Activated B cell treated with CpG ODN at 0.5 μM for 24 hours (primary cell): Measurements from ENCODE around the gene CLCN2. TPM values are rescaled to one million over a fixed set of nuclear protein-coding genes. Genes with fewer than 3 reads are reported as not detected.

Experiments
- ATAC-seq: fragments of 200-7000 bp; cut with Tn5 transposase; one replicate; pipeline ENCODE4 v1.10.0; 2021; ENCODE audit warnings: low read depth, mild to moderate bottlenecking, moderate library complexity
- CTCF ChIA-PET: fragments of 350-600 bp; sonication (Branson Sonifier 250); formaldehyde crosslinking; loops from one replicate; lab custom pipeline; 2021; ENCODE audit warnings: antibody characterized with exemption; lab: Charles Lee
- POLR2A ChIA-PET: fragments of 350-600 bp; sonication (Branson Sonifier 250); formaldehyde crosslinking; loops from one replicate; lab custom pipeline; 2021; ENCODE audit warnings: antibody characterized with exemption; lab: Charles Lee
- DNase-seq: peaks from one replicate; pipeline ENCODE4 v3.0.0; 2022
- H3K27ac Mint-ChIP-seq: one replicate; pipeline ENCODE4 v1.8.0; 2020; ENCODE audit warnings: mixed read lengths
- H3K27me3 Mint-ChIP-seq: one replicate; pipeline ENCODE4 v1.8.0; 2021; ENCODE audit warnings: mixed read lengths
- H3K36me3 Mint-ChIP-seq: one replicate; pipeline ENCODE4 v1.8.0; 2021; ENCODE audit warnings: low read depth, mixed read lengths
- H3K4me1 Mint-ChIP-seq: one replicate; pipeline ENCODE4 v1.8.0; 2021; ENCODE audit warnings: mixed read lengths
- H3K4me3 Mint-ChIP-seq: one replicate; pipeline ENCODE4 v1.8.0; 2020; ENCODE audit warnings: mild to moderate bottlenecking, mixed read lengths
- H3K9me3 Mint-ChIP-seq: one replicate; pipeline ENCODE4 v1.8.0; 2020; ENCODE audit warnings: mixed read lengths
- intact Hi-C: fragments of 100-400 bp; cut with micrococcal nuclease; formaldehyde crosslinking; loops from one replicate; pipeline ENCODE4 v1.15.1; 2024
- total RNA-seq: library from RNA; stranded (reverse); gene quantifications from 2 replicates; pipeline ENCODE4 v1.2.3, GENCODE V29; 2022
- TF ChIP-seq, protein P1 (sequence below): fragments of 200-600 bp; IDR thresholded peaks from one replicate; pipeline ENCODE4 v1.8.0; 2022; ENCODE audit warnings: antibody characterized with exemption, mild to moderate bottlenecking

The CLCN2 gene
- total RNA-seq, 1 donor from 2014 or later, result 3.4 TPM

DNA sequence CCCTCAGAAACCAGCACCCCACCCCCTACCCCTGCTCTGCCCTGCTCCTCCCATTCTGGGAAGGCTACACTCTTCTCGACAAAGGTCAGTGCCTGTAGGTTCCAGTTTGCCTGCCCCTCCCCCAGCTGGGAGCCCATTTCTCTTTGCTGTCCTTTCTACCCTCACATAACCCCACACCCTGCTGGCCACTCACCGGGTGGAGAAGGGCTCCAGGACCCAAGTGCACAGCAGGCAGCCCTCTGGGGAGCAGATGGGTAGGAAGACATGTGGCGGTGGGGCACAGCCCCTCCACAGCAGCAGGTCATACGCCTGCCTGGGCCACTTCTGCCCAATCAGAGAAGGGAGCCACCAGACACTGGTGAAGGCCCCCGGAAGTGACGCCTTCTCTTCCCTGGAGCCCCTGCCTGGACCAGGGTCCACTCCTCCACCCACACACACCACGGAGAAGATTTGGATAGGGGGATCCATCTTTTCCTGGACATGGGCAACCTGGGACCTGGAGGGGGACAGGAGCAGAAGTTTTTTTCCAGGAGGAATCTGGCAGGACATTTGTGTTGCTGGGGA, 16.6 kb upstream of the CLCN2 start, which contains the start of gene THPO:
THPO (minus strand) TSS at position 326 of the 564 bp plus-strand sequence. CDS start 1,948 bp downstream, outside the sequence.
- Mint-ChIP-seq H3K9me3 (no peaks in the 10 kb centered on the region), H3K4me1 (peaks cover 17% of the 10 kb centered on the region), H3K4me3 (peak within 1 kb of the TSS; percentile 66), H3K27ac (no peak within 1 kb of the TSS), H3K36me3 (no peaks in the 10 kb centered on the region), H3K27me3 (peaks cover 54% of the 10 kb centered on the region)
- TF ChIP-seq, protein P1, sequence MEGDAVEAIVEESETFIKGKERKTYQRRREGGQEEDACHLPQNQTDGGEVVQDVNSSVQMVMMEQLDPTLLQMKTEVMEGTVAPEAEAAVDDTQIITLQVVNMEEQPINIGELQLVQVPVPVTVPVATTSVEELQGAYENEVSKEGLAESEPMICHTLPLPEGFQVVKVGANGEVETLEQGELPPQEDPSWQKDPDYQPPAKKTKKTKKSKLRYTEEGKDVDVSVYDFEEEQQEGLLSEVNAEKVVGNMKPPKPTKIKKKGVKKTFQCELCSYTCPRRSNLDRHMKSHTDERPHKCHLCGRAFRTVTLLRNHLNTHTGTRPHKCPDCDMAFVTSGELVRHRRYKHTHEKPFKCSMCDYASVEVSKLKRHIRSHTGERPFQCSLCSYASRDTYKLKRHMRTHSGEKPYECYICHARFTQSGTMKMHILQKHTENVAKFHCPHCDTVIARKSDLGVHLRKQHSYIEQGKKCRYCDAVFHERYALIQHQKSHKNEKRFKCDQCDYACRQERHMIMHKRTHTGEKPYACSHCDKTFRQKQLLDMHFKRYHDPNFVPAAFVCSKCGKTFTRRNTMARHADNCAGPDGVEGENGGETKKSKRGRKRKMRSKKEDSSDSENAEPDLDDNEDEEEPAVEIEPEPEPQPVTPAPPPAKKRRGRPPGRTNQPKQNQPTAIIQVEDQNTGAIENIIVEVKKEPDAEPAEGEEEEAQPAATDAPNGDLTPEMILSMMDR, result no peak
- DNase-seq, result no peak
- CTCF ChIA-PET, result no interaction called here
- intact Hi-C loops, result no loop called here
- ATAC-seq, result no peak
- POLR2A ChIA-PET, result no interaction called here

DNA sequence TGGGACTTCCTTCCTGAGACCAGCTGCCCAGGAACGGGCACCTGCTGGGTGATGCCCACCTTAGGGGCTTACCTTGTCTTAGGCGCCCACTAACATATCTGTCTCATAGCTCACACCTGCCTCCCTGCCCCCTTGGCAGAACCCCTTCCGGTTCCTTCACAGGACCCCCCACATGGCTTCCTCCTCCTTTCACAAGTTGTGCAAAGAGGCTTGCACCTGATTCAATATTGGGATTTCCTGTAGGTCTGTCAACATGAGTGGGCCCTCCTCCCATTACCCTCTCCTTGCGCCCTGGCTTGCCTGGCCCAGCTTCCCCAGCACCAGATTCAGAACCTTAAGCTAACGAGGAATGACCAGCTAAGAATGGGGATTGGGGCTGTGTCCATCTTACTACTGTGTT, 16.0 kb upstream of the CLCN2 start:
- H3K27me3 Mint-ChIP-seq, result peaks cover 48% of the 10 kb centered on the region
- H3K9me3 Mint-ChIP-seq, result no peaks in the 10 kb centered on the region
- DNase-seq (no peak), ATAC-seq (no peak)
- H3K4me3 Mint-ChIP-seq, result no peak overlapping the region
- TF ChIP-seq, protein P1, result no peak
- ChIA-PET POLR2A (no interaction called here), CTCF (no interaction called here)
- intact Hi-C loops, result no loop called here
- H3K36me3 Mint-ChIP-seq, result no peaks in the 10 kb centered on the region
- H3K27ac Mint-ChIP-seq, result no peak overlapping the region
- H3K4me1 Mint-ChIP-seq, result peaks cover 17% of the 10 kb centered on the region

DNA sequence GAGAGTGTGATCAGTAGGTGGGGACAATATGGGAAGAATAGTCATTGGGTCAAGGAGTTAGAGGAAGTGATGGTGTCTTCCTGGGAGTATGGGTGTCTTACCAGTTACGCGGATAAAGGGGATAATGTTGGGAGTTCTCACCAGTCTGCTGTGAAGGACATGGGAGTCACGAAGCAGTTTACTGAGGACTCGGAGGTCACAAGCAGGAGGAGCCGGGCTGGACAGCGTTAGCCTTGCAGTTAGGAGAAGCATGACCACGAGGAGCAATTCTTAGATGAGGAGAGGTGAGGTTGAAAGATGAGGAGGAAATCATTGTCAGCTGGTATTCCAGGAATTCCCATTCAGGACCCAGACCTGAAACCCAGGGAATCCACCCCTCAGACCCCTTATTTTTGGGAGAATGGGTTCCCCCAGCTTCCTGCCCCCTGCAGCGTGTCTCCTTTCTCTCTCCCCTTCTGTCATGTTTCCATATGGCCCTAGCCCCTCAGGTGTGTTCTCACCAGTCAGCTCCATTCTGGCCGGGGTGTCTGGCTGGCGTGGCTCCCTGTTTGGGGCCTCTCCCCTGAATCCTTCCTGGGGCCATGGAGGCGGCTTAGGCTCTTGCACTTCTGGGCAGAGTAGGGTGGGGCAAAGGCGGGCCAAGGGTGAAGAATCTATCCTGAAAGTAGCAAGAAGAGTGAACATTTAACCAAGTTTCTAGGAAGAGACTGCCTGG, 14.5 kb upstream of the CLCN2 start:
- no peak overlapping the region for H3K4me3 Mint-ChIP-seq
- H3K4me1 Mint-ChIP-seq, result peaks cover 9% of the 10 kb centered on the region
- H3K36me3 Mint-ChIP-seq, result no peaks in the 10 kb centered on the region
- H3K9me3 Mint-ChIP-seq, result no peaks in the 10 kb centered on the region
- no peak for DNase-seq
- intact Hi-C loops, result no loop called here
- H3K27ac Mint-ChIP-seq, result peak overlapping the region; percentile 3
- TF ChIP-seq, protein P1, result no peak
- CTCF ChIA-PET, result interaction anchor here (5.3 kb wide), 1 partner anchor 137 kb away, joined by 75 read pairs; no protein-coding TSS in a partner anchor
- peaks cover 42% of the 10 kb centered on the region for H3K27me3 Mint-ChIP-seq
- ATAC-seq, result no peak
- POLR2A ChIA-PET, result no interaction called here

DNA sequence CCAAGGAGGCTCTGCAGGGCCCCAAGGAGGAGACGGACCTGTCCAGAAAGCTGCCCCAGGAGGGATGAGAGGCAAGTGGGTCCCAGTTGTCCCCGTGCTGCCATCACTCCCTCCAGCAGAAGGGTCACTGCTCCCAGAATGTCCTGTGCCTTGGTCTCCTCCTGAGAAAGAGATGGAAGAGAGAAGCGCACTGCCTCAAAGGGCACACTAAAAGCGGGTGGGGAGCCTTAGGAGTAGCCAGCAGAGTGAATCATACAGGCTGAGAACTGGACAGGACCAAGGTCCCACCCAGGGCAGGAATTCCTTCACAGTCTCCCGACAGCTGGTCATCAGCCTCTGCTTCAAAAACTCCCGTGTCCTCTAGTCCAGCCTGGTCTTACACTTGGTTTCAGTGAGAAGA, 12.0 kb upstream of the CLCN2 start:
- Mint-ChIP-seq H3K4me3 (no peak overlapping the region), H3K36me3 (peaks cover 15% of the 10 kb centered on the region), H3K27me3 (peaks cover 30% of the 10 kb centered on the region), H3K27ac (no peak overlapping the region), H3K9me3 (no peaks in the 10 kb centered on the region), H3K4me1 (peaks cover 2% of the 10 kb centered on the region)
- DNase-seq (no peak), ATAC-seq (no peak)
- TF ChIP-seq, protein P1, result no peak
- intact Hi-C loops, result no loop called here
- POLR2A ChIA-PET, result no interaction called here
- CTCF ChIA-PET, result interaction anchor here (5.3 kb wide), 1 partner anchor 140 kb away, joined by 75 read pairs; no protein-coding TSS in a partner anchor

DNA sequence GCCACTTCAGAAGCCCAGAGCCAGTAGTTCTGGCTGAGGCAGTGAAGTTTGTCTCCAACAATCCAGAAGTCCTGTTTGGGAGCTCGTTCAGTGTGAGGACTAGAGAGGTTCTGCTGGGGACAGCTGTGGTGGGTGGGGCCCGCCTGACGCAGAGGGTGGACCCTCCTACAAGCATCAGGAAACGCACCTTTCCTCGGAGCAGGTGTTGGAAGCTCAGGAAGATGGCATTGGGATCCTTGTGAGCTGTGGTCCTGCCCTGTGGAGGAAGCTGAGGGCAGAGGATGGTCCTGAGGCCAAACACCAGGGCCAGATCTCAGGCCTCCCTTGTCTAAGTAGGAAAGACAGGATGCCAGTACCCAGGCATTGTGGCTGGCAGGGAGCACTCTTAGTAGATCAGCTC, 11.5 kb upstream of the CLCN2 start:
- Mint-ChIP-seq H3K4me3 (no peak overlapping the region), H3K9me3 (no peaks in the 10 kb centered on the region), H3K36me3 (peaks cover 19% of the 10 kb centered on the region), H3K4me1 (peaks cover 2% of the 10 kb centered on the region), H3K27me3 (peaks cover 27% of the 10 kb centered on the region), H3K27ac (no peak overlapping the region)
- ATAC-seq (no peak), DNase-seq (no peak)
- POLR2A ChIA-PET, result interaction anchor here (1.1 kb wide), 1 partner anchor 10 kb away, joined by 3 read pairs; no protein-coding TSS in a partner anchor
- intact Hi-C loops, result no loop called here
- CTCF ChIA-PET, result interaction anchor here (1.9 to 5.3 kb wide), 3 partner anchors 8 to 169 kb away, joined by 4 to 75 read pairs (median 39); no protein-coding TSS in a partner anchor
- TF ChIP-seq, protein P1, result no peak
